ACHN (cell line): ENCODE measurements around the gene RANBP2.
"Not testable (repeated sequence)": the region's sequence is repeated elsewhere in the genome, so short reads cannot be mapped to it uniquely, and the experiment has no call there.

Experiments
- DNase-seq: peaks from one replicate; pipeline ENCODE4 v3.0.0-alpha.2; 2015
- in situ Hi-C: cut with HindIII; loops from 2 replicates; pipeline ENCODE4 v1.10.0; 2017; ENCODE audit warnings: low sequenced_read_pairs, low pct_ligation_motif_present, low pct_unique_long_range_greater_than_20kb

RANBP2 gene

GRCh38 chr2:108719149-108720044 lies at the start of gene RANBP2:
Gene RANBP2 (plus strand): TSS chr2:108719482. CDS start chr2:108719607, 125 bp downstream.
- DNase-seq, result peak; percentile 99
- in situ Hi-C loops, result no loop called here

- DNase-seq, in situ Hi-C loops: not testable (repeated sequence)
These were observed 49.0 kb upstream of the RANBP2 start for GRCh38 chr2:108670282-108670681.

- DNase-seq, in situ Hi-C loops: not testable (repeated sequence)
These were observed 47.0 kb upstream of the RANBP2 start for GRCh38 chr2:108672200-108672805.

GRCh38 chr2:108676522-108676921 lies 42.8 kb upstream of the RANBP2 start:
- DNase-seq, in situ Hi-C loops: not testable (repeated sequence)

GRCh38 chr2:108677239-108677744 lies 42.0 kb upstream of the RANBP2 start:
- DNase-seq, in situ Hi-C loops: not testable (repeated sequence)

- in situ Hi-C loops, DNase-seq: not testable (repeated sequence)
These were observed 41.1 kb upstream of the RANBP2 start for GRCh38 chr2:108678198-108678651.

- DNase-seq, in situ Hi-C loops: not testable (repeated sequence)
These were observed 38.5 kb upstream of the RANBP2 start for GRCh38 chr2:108680805-108681204.

GRCh38 chr2:108688818-108689756 lies 30.2 kb upstream of the RANBP2 start:
- in situ Hi-C loops, result not testable (repeated sequence)
- peak; percentile 21 for DNase-seq

- DNase-seq, in situ Hi-C loops: not testable (repeated sequence)
These were observed 29.3 kb upstream of the RANBP2 start for GRCh38 chr2:108690001-108690400.

- in situ Hi-C loops, result no loop called here
These were observed 27.8 kb upstream of the RANBP2 start for GRCh38 chr2:108691447-108691846.

GRCh38 chr2:108701208-108701607 lies 18.1 kb upstream of the RANBP2 start:
- in situ Hi-C loops, result no loop called here

More at GRCh38 chr2:108691447-108691846, 27.8 kb upstream of the RANBP2 start:
- DNase-seq, result no peak

GRCh38 chr2:108701806-108702205 lies 17.5 kb upstream of the RANBP2 start:
- in situ Hi-C loops, result no loop called here
- no peak for DNase-seq

More at GRCh38 chr2:108701208-108701607, 18.1 kb upstream of the RANBP2 start:
- DNase-seq, result no peak

GRCh38 chr2:108704871-108705270 lies 14.4 kb upstream of the RANBP2 start:
- DNase-seq, result no peak
- in situ Hi-C loops, result no loop called here

- no peak for DNase-seq
- in situ Hi-C loops, result no loop called here
These were observed 12.0 kb upstream of the RANBP2 start for GRCh38 chr2:108707300-108707699.

- DNase-seq, in situ Hi-C loops: not testable (repeated sequence)
These were observed 2.3 kb upstream of the RANBP2 start for GRCh38 chr2:108716971-108717370.

GRCh38 chr2:108726048-108726447 lies 6.8 kb downstream of the RANBP2 start:
- DNase-seq, in situ Hi-C loops: not testable (repeated sequence)

- in situ Hi-C loops, DNase-seq: not testable (repeated sequence)
These were observed 15.4 kb downstream of the RANBP2 start for GRCh38 chr2:108734656-108735055.

- DNase-seq, in situ Hi-C loops: not testable (repeated sequence)
These were observed 38.7 kb downstream of the RANBP2 start for GRCh38 chr2:108757973-108758372.
